GM21528 (cell line): ENCODE results near the gene DST.

Source experiments
- ATAC-seq: cut with Tn5 transposase; IDR thresholded peaks from one replicate; pipeline ENCODE4 v1.9.1; 2021; ENCODE audit warnings: mild to moderate bottlenecking, moderate library complexity; ENCODE audit not compliant: unreplicated experiment, low FRiP score

Gene DST

GRCh38 chr6:56450882-56451739, 191.6 kb downstream of the DST start:
- no peak for ATAC-seq

- no peak for ATAC-seq
Observed at GRCh38 chr6:56450376-56450775, 192.3 kb downstream of the DST start.

DNA sequence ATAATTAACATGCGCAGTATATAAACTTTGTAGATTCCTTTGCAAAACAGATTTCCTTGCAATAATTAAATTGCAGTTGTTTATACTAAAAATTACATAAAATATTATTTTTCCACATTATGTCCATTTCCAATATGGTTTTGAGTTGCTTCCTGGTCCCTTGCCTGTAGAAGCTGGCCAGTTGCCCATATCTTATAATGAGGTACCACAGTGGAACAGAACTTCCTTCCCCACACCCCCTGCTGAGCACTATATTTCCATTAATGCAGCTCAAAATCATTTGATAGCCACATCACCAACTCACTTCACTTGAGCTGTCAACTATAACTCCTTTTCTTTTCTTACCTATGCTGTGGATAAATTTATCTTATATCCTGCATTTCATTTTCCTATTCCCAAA, 194.6 kb downstream of the DST start:
- no peak for ATAC-seq

DNA sequence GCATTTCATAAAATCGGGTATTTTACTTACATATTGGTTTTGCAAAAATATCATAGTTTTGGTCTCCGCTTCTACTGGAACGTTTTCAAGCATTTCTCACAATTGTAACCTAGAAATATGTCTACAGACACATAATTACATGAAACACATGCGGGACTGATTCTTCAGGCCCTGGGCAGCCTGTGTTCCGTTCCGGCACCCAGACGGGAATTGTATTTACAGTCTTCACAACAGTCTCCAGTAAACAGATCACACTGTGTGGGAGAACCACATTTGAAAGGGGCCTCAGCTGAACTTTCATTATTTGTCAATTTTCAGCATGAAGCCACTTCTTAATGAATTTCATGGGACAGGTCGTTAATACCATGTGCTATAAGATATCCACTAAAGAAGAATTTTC, 196.9 kb downstream of the DST start:
- no peak for ATAC-seq

GRCh38 chr6:56444855-56445254, 197.8 kb downstream of the DST start:
- no peak for ATAC-seq

DNA sequence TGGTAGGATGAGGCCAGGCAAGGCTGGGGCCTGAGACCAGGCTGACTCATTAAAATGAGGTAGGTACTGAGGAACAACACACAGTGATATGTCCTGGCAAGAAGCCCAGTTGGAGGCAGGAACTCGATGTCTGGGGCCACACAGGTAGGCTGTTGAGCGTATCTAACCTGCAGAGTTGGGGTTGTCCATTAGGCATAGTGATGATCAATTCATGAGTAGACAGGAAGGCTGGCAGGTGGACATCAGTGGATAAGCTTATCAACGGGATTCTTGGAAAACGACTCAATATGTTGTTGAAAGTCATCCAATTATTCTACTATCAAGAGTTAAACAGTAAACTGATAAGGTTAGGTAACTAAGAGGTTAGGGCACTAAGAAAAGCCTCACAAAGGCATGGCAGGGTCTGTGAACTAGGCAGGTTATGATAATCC, 202.1 kb downstream of the DST start:
- no peak for ATAC-seq

- ATAC-seq = no peak
Observed at GRCh38 chr6:56437171-56437900, 205.4 kb downstream of the DST start.

DNA sequence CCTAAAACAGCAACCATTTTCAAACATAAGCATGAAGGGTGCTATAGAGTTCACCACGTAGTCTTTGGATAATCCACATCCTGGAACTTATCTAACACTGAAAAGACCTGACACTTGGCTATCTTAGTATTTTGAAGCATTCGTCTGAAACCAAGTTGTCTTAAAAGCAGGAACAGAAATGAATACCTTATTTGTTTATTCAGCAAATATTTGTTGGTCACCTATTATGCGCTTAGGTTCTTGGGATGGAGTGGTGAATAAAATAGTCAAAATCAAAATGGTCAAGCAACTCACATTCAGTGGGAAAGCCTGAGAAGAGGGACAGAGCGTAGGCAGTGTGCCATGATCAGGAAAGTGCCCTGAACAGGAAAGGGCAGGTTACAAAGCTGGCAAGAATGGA, 206.9 kb downstream of the DST start:
- ATAC-seq = no peak

- no peak for ATAC-seq
Observed at GRCh38 chr6:56435326-56435725, 207.4 kb downstream of the DST start.

- ATAC-seq = no peak
Observed at GRCh38 chr6:56434606-56435005, 208.1 kb downstream of the DST start.

DNA sequence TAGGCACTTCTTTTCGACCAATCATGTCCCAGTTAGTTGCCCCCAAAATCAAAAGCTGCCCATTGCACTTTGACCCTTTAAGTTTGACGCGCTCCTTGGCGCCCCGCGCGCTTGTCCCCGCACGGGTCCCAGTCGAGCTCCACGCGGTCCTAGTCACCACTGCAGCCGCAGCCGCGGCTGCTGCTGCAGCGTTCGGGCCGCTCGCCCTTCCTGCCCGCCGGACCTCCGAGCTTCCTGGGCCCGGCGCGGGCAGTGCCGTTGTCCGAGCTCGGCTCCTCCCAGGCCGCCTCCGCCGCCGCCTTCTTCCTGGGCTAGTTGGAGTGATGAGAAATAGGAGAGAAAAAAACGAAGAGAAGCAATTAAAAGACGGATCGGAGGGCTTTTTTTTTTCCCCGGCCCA, 209.6 kb downstream of the DST start:
- ATAC-seq = no peak

- ATAC-seq = no peak
Observed at GRCh38 chr6:56432194-56432593, 210.5 kb downstream of the DST start.

DNA sequence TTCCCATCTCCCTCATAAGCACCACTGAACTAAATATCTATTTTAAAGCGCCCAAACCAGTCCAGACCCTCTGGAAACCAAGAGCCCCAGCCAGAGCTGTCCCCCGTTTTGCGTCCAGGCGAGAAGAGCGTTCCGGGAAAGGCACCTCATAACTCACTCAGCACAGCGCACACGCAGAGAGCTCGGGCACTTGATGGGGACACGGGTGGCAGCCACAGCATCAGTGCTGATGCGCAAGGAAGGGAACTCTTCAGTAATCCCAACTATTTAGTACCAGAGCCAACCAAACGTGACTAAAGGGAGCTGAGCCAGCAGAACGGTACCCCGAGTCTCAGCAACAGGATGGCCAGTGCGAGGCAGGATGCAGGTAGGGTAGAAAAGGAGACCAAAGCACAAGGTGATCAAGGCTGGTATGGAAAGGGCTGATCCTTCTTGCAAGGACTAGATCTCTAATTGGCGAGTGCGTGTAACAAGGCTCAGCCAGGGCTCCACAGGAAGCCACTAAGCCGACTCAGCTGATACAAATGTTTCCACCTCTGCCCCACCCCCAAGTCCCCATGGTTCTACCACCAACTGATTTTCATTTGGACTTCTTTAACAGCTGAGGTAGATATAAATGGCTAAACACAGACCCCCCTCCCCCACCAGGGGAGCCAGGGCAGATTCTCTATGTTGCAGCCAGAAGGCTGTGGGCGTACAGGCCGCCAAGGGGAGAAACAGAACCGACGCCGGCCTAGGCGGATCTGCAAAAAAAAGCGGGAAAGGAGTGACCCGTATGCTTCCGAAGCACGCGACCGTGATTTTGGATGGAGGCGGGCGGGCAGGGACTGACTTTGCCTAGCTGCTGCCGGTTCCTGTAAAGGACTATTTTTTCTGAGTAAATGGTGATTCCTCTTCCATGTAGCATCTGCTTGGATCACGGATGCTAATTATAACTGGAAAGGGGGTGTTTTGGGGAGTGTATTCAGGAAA, 211.8 kb downstream of the DST start:
- ATAC-seq = no peak

DNA sequence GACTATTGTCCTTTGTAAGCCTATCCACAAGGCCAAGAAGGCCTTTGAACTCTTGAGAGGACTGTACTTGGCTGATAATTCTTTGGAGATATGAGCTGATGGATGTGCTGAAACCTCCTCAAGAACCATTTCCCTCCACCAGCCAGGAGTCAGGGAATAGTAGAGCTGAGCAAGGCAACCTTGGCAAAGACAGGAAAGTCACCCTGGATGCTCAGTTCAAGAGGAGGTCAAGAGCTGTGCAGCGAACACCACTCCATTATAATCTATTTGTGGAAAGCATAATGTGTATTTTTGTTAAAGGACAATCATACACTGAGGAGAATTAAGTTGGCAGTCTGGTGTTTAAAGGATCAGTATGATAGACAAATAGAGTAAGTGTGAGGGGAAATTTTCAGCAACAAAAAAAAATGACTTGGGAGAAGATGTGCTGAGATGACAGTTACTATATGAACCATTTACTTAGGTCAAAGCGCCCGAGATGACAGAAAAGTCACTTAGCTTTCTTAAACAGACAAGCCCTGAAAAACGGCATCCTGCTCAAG, 218.1 kb downstream of the DST start:
- no peak for ATAC-seq

DNA sequence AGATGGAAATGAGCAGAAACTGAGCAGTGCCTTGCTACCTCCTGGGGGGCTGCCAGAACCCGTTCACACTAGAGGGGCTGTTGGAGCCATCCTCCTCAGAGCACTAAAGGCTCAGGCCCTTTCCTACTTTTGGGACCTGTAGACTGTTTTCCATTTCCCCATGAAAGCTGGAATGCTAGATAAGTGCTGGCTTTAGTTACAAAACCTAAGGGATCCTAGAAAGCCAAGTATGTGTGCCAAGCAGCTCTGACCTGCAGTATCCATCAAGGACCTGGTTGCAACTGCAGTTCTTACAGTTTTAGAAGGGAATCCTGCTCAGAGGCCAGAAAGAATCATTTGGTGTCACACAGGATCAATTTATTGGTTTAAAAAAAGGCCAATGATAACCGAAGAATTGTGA, 218.6 kb downstream of the DST start:
- ATAC-seq = no peak

DNA sequence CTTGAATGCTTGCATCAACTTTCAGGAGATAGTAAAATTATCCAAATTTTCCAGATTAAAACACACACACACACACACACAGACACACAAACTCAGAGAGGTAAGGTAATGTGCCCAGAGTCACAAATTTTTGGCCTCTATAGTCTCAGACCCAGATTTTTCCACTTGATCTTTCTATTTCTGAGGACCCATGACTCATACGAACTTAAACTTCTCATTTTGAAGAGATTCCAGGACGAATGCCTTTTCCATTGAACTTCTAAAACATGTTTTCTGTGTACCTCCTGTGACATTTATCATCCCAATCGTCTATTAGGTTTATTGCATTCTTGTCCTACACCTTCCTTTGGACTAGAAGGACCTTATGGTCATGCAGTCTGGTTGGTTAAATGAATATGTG, 222.4 kb downstream of the DST start:
- no peak for ATAC-seq

GRCh38 chr6:56419191-56419590, 223.5 kb downstream of the DST start:
- no peak for ATAC-seq

- ATAC-seq = no peak
Observed at GRCh38 chr6:56417823-56418222, 224.9 kb downstream of the DST start.

- ATAC-seq = no peak
Observed at GRCh38 chr6:56416247-56416646, 226.4 kb downstream of the DST start.

GRCh38 chr6:56408976-56409375, 233.7 kb downstream of the DST start:
- no peak for ATAC-seq
